K562 (cell line): ENCODE results near the gene AHNAK. TPM values are rescaled to one million over a fixed set of nuclear protein-coding genes. Genes with fewer than 3 reads are reported as not detected.

Experiments used
- CHD4 ChIP-seq: fragments of 200-600 bp; sonication (generic); IDR thresholded peaks from 3 replicates; pipeline ENCODE4 v1.6.1; 2012; ENCODE audit warnings: low read depth, mild to moderate bottlenecking, mixed read lengths, low read length, inconsistent platforms; ENCODE audit not compliant: insufficient read depth, insufficient replicate concordance, poor library complexity, severe bottlenecking
- CTCFL ChIP-seq: IDR thresholded peaks from 2 replicates; pipeline ENCODE4 v1.6.1; 2011; ENCODE audit warnings: borderline replicate concordance, low read depth, mild to moderate bottlenecking, moderate library complexity, low read length; ENCODE audit not compliant: insufficient read depth, poor library complexity, severe bottlenecking
- ESRRB ChIP-seq: fragments of 250-450 bp; sonication (Bioruptor Pico); IDR thresholded peaks from 2 replicates; pipeline ENCODE4 v1.5.0; 2020; ENCODE audit warnings: mild to moderate bottlenecking, moderate library complexity, borderline replicate concordance
- HDAC1 ChIP-seq, 2 experiments: fragments of 450-650 bp; IDR thresholded peaks; 2 replicates each; pipeline ENCODE4 v1.6.1; 2016 to 2017; ENCODE audit warnings: inconsistent platforms in 1 of 2, mild to moderate bottlenecking in 1 of 2, moderate library complexity in 1 of 2
- NCOR1 ChIP-seq: fragments of 450-650 bp; IDR thresholded peaks from 2 replicates; pipeline ENCODE4 v1.6.1; 2016; ENCODE audit warnings: mild to moderate bottlenecking, moderate library complexity
- RBM22 ChIP-seq: fragments of 200-400 bp; formaldehyde crosslinking; IDR thresholded peaks from 2 replicates; pipeline ENCODE4 v1.6.1; 2018; ENCODE audit warnings: low read length, low read depth; ENCODE audit not compliant: poor library complexity, severe bottlenecking
- SMARCC2 ChIP-seq: fragments of 450-650 bp; IDR thresholded peaks from 2 replicates; pipeline ENCODE4 v1.6.1; 2017; ENCODE audit warnings: antibody characterized with exemption, moderate library complexity, mild to moderate bottlenecking, low read depth
- TAF9B ChIP-seq: fragments of 450-650 bp; IDR thresholded peaks from 2 replicates; pipeline ENCODE4 v1.6.1; 2018; ENCODE audit warnings: mild to moderate bottlenecking; ENCODE audit not compliant: partially characterized antibody
- TCF15 ChIP-seq: fragments of 250-450 bp; sonication (Bioruptor Pico); IDR thresholded peaks from 2 replicates; pipeline ENCODE4 v1.8.0; 2022; ENCODE audit warnings: moderate library complexity, mild to moderate bottlenecking, inconsistent platforms
- XRCC5 ChIP-seq: fragments of 200-400 bp; formaldehyde crosslinking; IDR thresholded peaks from 2 replicates; pipeline ENCODE4 v1.6.1; 2017; ENCODE audit warnings: low read depth, mild to moderate bottlenecking, low read length
- ZNF57 ChIP-seq: fragments of 450-650 bp; formaldehyde crosslinking; IDR thresholded peaks from 2 replicates; pipeline ENCODE4 v1.4.0; 2020; ENCODE audit warnings: mild to moderate bottlenecking, moderate library complexity
- polyA plus RNA-seq, 8 experiments: library from polyadenylated mRNA; depleted of rRNA in 4 of 8; stranded (reverse) in 5 of 8; unstranded in 3 of 8; fragments of >200 nt; fragmentation: Nextera tagmentation in 2 of 8; fragmentation: Illumina TruSeq in 1 of 8; extraction: Ambion mirVana in 2 of 8; extraction: Trizol in 1 of 8; gene quantifications; 2 replicates each; pipeline versions ENCODE4 v1.2.1 to v1.2.3, GENCODE V29; 2011 to 2014; ENCODE audit warnings: inconsistent platforms in 1 of 8, missing spikeins in 1 of 8
- total RNA-seq, 7 experiments: library from RNA; depleted of rRNA in 6 of 7; stranded (reverse); fragments of >200 nt in 6 of 7; fragmentation: Illumina TruSeq in 2 of 7; extraction: Trizol in 2 of 7; gene quantifications; 2 replicates each; pipeline versions ENCODE4 v1.2.1 to v1.2.3, GENCODE V29; 2011 to 2021; ENCODE audit warnings: low replicate concordance in 1 of 7
- TF ChIP-seq, protein P1 (sequence below), 2 experiments: fragments of 450-650 bp; IDR thresholded peaks; 2 replicates each; pipeline ENCODE4 v1.6.1; 2016; ENCODE audit warnings: mild to moderate bottlenecking in 2 of 2, borderline replicate concordance in 1 of 2, low read depth in 1 of 2, moderate library complexity in 1 of 2
- TF ChIP-seq, protein P2 (sequence below): sonication (generic); formaldehyde crosslinking; IDR thresholded peaks from 2 replicates; pipeline ENCODE4 v1.8.0; 2022; ENCODE audit warnings: mild to moderate bottlenecking, missing genetic modification reagents

Gene AHNAK
- total and polyA plus RNA-seq, 9 of the 15 experiments (the other 6 are each of a cell fraction or from before 2014, with no cell fraction given): 1.5 to 89.7 (median 45.0) TPM

GRCh38 chr11:62545437-62546243, 966 bp downstream of the AHNAK start (continued):
- TF ChIP-seq, protein P1, sequence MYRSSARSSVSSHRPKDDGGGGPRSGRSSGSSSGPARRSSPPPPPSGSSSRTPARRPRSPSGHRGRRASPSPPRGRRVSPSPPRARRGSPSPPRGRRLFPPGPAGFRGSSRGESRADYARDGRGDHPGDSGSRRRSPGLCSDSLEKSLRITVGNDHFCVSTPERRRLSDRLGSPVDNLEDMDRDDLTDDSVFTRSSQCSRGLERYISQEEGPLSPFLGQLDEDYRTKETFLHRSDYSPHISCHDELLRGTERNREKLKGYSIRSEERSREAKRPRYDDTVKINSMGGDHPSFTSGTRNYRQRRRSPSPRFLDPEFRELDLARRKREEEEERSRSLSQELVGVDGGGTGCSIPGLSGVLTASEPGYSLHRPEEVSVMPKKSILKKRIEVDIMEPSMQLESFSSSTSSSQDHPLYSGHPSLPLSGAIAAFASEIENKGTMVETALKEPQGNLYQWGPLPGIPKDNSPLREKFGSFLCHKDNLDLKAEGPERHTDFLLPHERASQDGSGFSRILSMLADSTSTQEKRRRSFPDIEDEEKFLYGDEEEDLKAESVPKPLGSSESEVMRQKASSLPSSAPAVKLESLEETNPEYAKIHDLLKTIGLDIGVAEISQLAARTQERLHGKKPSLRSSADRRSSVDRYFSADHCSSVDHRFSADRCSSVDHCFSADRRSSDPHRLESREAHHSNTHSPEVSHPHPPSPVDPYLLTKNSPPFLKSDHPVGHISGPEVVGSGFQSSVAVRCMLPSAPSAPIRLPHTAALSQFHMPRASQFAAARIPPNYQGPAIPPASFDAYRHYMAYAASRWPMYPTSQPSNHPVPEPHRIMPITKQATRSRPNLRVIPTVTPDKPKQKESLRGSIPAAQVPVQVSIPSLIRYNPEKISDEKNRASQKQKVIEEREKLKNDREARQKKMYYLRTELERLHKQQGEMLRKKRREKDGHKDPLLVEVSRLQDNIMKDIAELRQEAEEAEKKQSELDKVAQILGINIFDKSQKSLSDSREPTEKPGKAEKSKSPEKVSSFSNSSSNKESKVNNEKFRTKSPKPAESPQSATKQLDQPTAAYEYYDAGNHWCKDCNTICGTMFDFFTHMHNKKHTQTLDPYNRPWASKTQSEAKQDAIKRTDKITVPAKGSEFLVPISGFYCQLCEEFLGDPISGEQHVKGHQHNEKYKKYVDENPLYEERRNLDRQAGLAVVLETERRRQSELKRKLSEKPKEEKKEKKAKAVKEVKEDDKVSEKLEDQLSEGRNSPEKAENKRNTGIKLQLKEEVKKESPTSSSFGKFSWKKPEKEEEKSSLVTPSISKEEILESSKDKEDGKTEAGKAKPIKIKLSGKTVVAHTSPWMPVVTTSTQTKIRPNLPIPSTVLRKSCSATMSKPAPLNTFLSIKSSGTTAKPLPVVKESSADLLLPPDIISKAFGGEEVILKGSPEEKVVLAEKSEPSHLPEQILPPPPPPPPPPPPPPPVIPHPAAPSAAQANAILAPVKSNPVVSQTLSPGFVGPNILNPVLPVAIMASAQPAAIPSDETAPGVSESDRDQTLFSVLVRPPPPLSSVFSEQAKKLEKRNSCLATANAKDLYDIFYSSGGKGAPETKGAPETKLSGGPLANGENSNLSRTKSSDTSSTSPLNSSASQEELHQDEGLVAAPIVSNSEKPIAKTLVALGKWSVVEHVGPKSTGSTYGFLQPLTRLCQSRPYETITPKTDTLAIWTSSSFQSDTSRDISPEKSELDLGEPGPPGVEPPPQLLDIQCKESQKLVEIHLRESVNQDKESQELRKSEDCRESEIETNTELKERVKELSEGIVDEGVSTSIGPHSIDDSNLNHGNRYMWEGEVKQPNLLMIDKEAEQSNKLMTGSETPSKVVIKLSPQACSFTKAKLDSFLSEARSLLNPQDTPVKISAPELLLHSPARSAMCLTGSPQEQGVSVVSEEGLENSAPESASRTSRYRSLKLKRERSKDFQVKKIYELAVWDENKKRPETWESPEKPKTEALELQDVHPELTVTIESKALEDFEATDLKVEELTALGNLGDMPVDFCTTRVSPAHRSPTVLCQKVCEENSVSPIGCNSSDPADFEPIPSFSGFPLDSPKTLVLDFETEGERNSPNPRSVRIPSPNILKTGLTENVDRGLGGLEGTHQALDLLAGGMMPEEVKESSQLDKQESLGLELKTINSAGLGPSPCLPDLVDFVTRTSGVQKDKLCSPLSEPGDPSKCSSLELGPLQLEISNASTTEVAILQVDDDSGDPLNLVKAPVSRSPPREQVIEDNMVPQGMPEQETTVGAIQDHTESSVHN (IDR thresholded peaks at IDR 0.05; ENCODE audit: borderline replicate concordance in 1 of 2, low read depth in 1 of 2): no peak
- no peak for TF ChIP-seq ESRRB
- no peak for TF ChIP-seq ZNF57 (CRISPR knock-in tag)
- TF ChIP-seq XRCC5: peak; percentile 78
- TF ChIP-seq, protein P2, sequence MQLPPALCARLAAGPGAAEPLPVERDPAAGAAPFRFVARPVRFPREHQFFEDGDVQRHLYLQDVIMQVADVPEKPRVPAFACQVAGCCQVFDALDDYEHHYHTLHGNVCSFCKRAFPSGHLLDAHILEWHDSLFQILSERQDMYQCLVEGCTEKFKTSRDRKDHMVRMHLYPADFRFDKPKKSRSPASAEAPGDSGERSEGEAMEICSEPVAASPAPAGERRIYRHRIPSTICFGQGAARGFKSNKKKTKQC (CRISPR knock-in tag): no peak
- no peak for TF ChIP-seq TCF15 (CRISPR knock-in tag)
- TF ChIP-seq CHD4: no peak
- TF ChIP-seq NCOR1: no peak; the same call in 1 of the 2 replicates
- peak in 1 of 2 experiments; percentile 92; a peak in 2 of 4 replicates for TF ChIP-seq HDAC1 (IDR thresholded peaks at IDR 0.05)
- no peak for TF ChIP-seq RBM22
- TF ChIP-seq SMARCC2: no peak
- no peak for TF ChIP-seq TAF9B
- TF ChIP-seq CTCFL: no peak
